ENCODE measurements around the gene CDH4. TPM values are rescaled to one million over a fixed set of nuclear protein-coding genes. Genes with fewer than 3 reads are reported as not detected.

The CDH4 gene
- total RNA-seq, 2 donors from 2014 or later: 0.19 to 0.65 TPM

DNA sequence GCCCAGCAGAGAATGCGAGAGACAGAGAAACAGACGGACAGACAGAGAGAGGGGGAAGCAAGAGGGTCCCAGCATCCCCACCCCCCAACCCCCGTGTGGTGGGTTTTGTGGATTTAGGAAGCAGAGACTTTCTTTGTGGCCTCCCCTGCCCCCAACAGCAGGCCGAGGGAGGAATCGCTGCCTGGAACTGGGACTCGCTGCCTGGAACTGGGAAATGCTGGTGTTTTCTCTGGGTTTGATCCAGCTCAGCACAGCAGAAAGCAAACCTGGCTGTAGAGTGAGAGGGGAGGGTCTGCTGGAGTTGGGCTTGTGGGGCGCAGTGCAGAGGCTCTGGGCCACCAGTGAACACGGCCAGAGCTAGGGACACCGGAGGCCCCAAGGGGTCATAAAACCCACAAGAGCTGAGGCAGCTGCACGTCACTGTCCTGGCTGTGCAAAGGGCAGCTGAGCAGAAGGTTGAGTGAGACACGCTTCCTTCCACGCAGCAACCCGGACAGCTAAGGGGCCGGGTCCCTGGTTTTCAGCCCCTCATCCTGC lies 631.9 kb downstream of the CDH4 start:
- intact Hi-C loops (cut with DNase I): no loop called here

DNA sequence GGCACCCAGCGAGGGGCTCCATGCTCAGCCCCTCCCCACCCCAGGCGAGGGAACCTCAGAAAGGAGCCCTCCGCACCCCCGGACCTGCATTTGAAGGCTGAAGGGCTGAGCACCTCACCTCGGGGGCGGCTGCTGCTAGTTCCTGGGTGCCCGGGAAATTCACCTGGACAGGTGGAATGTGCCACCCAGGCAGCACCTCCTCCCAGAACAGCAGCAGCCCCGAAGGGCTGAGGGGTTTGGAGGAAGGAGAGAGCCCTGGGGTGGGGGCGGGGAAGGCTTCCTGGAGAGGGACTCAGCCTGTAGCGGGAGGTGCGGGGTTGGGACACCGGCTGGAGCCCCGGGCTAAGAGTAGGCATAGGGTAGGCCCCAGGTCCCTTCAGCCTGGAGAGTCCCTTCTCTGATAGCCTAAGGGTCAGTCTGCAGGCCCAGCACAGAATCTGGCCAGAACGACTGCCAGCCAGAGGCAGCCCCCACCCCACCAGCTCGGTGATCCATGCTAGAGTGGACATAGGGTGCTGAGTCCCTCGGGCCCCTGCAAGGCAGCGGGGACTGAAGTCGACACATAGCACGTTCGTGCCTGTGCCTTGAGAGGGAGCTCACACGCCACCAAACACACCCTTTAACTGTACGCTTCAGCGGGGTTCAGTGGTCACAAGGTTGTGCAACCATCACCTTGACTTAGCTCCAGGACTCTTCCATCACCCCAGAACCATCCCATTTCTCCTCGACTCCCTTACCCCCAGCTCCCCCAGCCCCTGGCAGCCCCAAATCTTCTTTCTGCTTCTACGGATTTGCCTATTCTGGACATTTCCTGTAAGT lies 632.7 kb downstream of the CDH4 start:
- no peak for DNase-seq (ENCODE audit: low spot score)
- intact Hi-C loops (cut with DNase I): no loop called here

More for the DNA sequence above, 631.9 kb downstream of the CDH4 start:
- no peak for DNase-seq (ENCODE audit: low spot score)

- DNase-seq (ENCODE audit: low spot score): no peak
- intact Hi-C loops (cut with DNase I): no loop called here
Measured at GRCh38 chr20:61885759-61886715, 634.0 kb downstream of the CDH4 start.

DNA sequence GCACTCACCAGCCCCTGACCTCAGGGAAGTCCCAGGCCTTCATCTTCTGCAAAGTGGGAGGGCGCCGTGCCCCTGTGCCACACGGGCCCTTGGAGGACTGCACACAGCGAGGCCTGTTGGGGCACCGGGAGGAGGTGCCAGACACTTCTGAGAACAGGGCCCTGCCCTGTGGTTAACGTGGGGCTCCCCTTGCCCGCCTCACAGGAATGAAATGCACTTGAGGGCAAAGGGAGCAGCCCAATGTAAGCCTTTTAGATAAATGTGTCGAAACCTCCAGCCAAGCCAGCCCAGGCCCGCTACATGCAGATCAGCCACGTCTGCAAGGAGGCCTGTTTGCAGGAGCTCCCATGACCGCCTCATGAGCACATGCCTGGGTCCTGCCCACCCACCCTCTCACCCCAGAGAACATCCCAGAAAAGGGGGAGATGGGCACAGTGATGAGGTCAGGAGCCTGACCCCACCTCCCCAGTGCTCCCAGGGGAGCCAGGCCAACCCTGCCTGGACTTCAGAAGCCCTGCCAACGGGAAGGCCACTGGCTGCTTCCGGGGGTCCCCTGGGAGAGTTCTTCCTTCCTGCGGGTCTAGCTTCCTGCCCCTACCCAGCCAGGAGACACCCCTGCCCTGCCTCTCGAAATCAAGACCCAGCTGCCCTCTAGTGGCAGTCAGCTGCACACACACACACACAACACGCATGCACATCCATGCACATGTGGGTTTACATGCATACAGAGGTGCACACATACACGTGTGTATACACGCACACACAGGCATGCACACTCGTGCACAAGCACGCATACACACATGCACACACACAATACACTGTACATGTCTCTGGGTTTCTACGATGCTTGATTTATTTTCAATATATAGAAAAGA lies 634.9 kb downstream of the CDH4 start:
- intact Hi-C loops (cut with DNase I): no loop called here
- DNase-seq (ENCODE audit: low spot score): no peak

GRCh38 chr20:61887596-61888093 lies 635.6 kb downstream of the CDH4 start:
- no peak for DNase-seq (ENCODE audit: low spot score)
- intact Hi-C loops (cut with DNase I): no loop called here

DNA sequence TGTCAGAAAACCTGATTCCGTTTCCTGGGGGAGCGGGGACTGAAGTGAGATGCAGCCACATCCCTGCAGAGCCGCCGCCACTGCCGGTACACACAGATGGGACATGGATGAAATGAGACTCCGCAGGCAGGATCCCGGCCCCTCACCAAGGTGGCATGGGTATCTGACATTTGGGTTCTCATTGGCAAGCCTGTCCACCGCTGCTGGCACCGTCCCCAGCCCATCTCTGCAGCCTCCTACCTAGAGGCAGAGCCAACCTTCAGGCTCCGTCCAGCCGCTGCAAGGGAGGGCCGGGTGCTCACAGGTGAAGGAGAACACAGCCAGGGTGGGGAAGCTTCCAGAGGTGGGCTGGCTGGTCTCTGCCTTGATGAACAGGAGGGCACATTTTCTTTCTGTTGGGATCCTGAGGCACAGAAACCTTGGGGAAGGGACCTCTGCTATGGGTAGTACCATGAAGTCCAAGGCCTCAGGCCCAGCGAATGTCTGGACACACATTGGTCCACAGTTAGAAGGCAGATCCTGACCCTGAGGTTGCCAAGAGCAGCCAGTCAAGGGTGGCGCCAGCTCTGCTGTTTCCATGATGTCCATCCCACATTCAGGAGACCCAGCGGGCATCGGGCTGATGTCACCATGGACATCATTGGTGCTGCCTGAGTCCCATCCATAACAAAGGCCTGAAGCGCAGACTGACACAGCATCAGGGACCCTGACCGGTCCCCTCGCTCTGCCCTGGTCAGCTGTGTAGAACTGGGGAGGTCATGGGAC lies 636.2 kb downstream of the CDH4 start:
- DNase-seq (ENCODE audit: low spot score): no peak
- intact Hi-C loops (cut with DNase I): no loop called here

- intact Hi-C loops (cut with DNase I): loop anchor here in 1 of 2 donors (10.0 kb wide), 1 partner anchor 1675 kb away; no protein-coding TSS in a partner anchor
Measured at GRCh38 chr20:61889659-61890058, 637.6 kb downstream of the CDH4 start.

DNA sequence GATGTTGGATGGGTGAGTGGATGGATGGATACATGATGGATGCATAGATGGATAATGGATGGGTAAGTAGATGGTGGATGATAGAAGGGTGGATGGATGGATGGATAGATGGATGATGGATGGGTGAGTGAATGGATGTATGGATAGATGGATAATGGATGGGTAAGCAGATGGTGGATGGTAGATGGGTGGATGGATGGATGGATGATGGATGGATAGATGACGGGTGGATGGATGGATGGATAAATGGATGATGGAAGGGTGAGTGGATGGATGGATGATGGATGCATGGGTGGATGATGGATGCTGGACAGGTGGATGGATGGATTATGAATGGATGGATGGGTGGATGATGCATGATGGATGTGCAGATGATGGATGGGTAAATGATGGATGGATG lies 638.1 kb downstream of the CDH4 start:
- intact Hi-C loops (cut with DNase I): loop anchor here in 1 of 2 donors (10.0 kb wide), 1 partner anchor 1675 kb away; no protein-coding TSS in a partner anchor
- DNase-seq (ENCODE audit: low spot score): no peak

More at GRCh38 chr20:61889659-61890058, 637.6 kb downstream of the CDH4 start:
- DNase-seq (ENCODE audit: low spot score): no peak

DNA sequence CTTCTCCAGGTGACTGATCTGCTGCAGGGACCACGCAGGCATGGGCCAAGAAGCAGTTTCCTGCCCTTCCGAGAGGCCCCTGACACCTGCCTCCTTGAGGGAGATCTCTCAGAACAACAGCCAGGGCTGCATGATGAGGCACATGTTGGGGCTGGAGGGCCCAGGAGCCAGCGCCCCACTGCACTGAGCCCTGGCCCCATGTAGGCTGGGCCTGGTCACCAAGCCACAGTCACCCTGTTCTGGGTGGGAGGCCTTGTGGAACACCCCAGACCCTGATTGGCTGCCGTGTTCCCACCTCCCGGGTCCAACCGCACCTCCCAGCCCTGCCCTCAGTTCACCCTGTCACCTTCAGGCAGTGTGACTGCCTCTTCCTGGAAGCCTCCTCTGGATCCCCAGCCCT lies 639.4 kb downstream of the CDH4 start:
- intact Hi-C loops (cut with DNase I): loop anchor here in 1 of 2 donors (10.0 kb wide), 1 partner anchor 1677 kb away; no protein-coding TSS in a partner anchor
- DNase-seq (ENCODE audit: low spot score): no peak

DNA sequence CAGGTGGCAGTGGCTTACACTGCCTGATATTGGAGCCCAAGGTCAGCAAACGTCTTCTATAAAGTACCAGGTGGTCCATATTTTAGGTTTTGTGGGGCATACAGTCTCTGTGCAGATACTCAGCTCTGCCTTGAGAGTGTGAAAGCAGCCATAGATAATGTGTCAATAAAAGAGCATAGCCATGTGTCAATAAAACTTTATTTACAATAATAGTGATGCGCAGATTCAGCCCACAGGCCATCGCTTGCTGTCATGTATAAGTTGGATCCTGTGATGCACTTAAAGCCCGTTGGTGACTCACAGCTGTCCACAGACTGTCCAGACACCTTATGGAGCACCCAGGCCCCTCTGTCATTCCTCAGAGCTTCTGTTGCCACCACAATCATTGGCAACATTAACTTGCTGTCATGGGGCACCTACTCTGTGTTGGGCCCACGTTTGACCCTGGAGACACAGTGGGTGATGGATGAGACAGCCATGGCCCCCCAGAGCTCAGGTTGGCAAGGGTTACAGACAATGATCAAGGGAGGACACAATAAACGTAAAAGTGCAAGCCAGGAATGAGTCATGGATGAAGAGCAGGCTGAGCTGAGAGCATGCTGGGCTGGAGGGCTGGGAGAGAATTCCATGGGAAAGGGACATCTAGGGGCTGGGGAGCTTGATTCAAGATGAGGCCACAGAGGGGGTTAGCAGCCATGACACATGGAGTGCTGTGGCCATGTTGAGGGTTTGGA lies 640.0 kb downstream of the CDH4 start:
- intact Hi-C loops (cut with DNase I): loop anchor here in 1 of 2 donors (10.0 kb wide), 1 partner anchor 1677 kb away; no protein-coding TSS in a partner anchor

GRCh38 chr20:61895016-61895415 lies 643.0 kb downstream of the CDH4 start:
- intact Hi-C loops (cut with DNase I): loop anchor here in 1 of 2 donors (10.0 kb wide), 1 partner anchor 1680 kb away; no protein-coding TSS in a partner anchor
- no peak for DNase-seq (ENCODE audit: low spot score)

More for the DNA sequence above, 640.0 kb downstream of the CDH4 start:
- DNase-seq (ENCODE audit: low spot score): no peak

DNA sequence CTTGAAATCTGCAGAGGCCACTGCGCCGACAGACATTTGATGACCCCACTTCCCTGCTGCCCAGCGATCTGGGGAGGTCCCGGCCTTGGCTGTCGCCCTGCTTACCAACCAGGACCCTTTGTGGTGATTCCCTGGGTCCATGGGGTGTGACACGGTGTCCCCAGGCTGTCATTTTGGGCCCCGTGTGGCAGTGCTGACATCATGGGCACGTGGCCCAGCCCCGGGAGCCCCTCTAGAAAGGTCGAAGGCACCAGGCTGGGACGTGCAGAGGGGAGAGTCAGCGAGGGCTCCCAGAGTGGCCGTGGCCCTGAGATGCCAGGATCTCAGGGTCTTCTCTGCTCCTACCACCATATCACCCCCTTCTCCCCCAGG lies 643.6 kb downstream of the CDH4 start:
- no peak for DNase-seq (ENCODE audit: low spot score)
- intact Hi-C loops (cut with DNase I): loop anchor here in 1 of 2 donors (10.0 kb wide), 1 partner anchor 1681 kb away; no protein-coding TSS in a partner anchor

DNA sequence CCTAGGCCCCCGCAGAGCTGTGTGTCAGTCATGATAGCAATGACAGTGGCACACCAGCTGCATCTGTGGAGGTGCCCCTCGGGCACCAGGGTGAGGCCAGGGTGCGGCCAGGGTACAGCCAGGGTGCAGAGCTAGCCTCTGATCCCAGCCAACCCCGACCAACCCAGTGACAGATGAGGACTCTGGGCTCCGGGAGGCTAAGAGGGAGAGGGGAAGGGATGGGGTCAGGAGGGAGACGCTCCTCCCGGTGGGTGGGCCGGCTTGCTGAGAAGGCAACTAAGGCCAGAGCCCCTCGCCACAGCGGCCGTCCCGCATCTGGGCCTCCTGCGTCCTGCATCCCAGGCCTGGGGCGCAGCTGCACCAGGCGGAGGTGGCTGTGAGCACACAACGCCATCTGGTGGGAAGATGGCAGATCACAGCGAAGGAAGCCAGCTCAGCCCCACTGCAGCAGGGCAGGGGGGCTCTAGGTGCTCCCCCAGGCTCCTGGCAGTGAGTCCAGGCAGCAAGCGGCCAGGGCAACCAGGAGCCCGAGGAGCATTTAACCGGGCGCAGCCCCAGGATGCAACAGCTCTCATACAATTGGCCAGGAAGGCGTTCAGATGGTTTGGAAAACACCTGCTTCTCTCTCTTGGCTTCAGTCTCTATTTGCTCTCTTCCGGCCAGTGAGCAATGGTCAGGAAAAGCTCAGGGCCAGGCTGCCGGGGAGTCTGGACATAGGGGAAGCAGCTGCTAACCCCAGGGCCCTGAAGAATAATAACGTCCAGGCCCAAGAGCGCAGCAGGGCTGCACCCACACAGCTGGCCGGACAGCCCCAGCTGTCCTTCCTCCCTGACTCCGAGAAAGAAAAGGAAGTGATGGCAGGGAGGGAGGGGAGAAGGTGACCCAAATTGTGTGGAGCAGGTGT lies 644.2 kb downstream of the CDH4 start:
- intact Hi-C loops (cut with DNase I): loop anchor here in 1 of 2 donors (10.0 kb wide), 1 partner anchor 1682 kb away; no protein-coding TSS in a partner anchor
- no peak for DNase-seq (ENCODE audit: low spot score)

GRCh38 chr20:61897401-61898295 lies 645.6 kb downstream of the CDH4 start:
- intact Hi-C loops (cut with DNase I): loop anchor here in 1 of 2 donors (10.0 kb wide), 1 partner anchor 1683 kb away; no protein-coding TSS in a partner anchor
- DNase-seq (ENCODE audit: low spot score): no peak

GRCh38 chr20:61898405-61898804 lies 646.3 kb downstream of the CDH4 start:
- intact Hi-C loops (cut with DNase I): loop anchor here in 1 of 2 donors (10.0 kb wide), 1 partner anchor 1684 kb away; no protein-coding TSS in a partner anchor
- no peak for DNase-seq (ENCODE audit: low spot score)

All from posterior vena cava (tissue), 2 donors.